Measurements from ENCODE around the gene AKAP6.
"Not testable (repeated sequence)": the region's sequence is repeated elsewhere in the genome, so short reads cannot be mapped to it uniquely, and the experiment has no call there.

AKAP6 gene

GRCh38 chr14:32379447-32379846, 50.3 kb downstream of the AKAP6 start:
- Histone ChIP-seq H3K36me3 (ENCODE audit: control insufficient read depth, insufficient read depth, low read length) (no peaks in the 10 kb centered on the region), H3K9me3 (ENCODE audit: control insufficient read depth, low read length) (no peaks in the 10 kb centered on the region), H3K27me3 (replicated peaks; ENCODE audit: control insufficient read depth, insufficient read depth, low read length, poor library complexity, severe bottlenecking) (no peaks in the 10 kb centered on the region), H3K4me1 (ENCODE audit: control insufficient read depth, insufficient read depth, low read length, poor library complexity, severe bottlenecking) (no peaks in the 10 kb centered on the region), H3K27ac (ENCODE audit: insufficient read depth, low read length, poor library complexity, severe bottlenecking) (no peak overlapping the region), H3K4me3 (ENCODE audit: insufficient read depth, low read depth, low read length, poor library complexity, severe bottlenecking) (no peak overlapping the region)
- DNase-seq: no peak

DNA sequence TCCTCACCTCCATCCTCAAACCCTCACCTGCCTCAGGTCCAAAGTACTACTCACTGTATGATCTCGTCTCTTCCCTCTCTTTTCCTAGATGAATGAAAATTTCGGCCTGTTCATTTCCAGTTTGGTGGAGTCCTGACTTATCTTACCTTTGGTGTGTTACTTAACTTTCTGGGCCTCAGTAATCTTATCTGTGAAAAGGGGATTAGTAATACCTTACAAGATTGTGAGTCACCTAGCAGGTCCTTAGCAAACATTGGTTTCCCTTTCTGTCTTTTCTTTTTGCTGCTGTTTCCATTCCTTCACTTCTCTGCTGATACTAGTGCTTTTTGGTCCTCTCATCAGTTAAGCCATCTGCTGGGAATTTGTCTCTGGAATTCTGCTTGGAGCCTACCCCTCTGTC, 52.8 kb downstream of the AKAP6 start:
- Histone ChIP-seq H3K4me1 (ENCODE audit: control insufficient read depth, insufficient read depth, low read length, poor library complexity, severe bottlenecking) (no peaks in the 10 kb centered on the region), H3K4me3 (ENCODE audit: insufficient read depth, low read depth, low read length, poor library complexity, severe bottlenecking) (no peak overlapping the region), H3K27ac (ENCODE audit: insufficient read depth, low read length, poor library complexity, severe bottlenecking) (no peak overlapping the region), H3K9me3 (ENCODE audit: control insufficient read depth, low read length) (no peaks in the 10 kb centered on the region), H3K36me3 (ENCODE audit: control insufficient read depth, insufficient read depth, low read length) (no peaks in the 10 kb centered on the region), H3K27me3 (replicated peaks; ENCODE audit: control insufficient read depth, insufficient read depth, low read length, poor library complexity, severe bottlenecking) (no peaks in the 10 kb centered on the region)
- DNase-seq: no peak

DNA sequence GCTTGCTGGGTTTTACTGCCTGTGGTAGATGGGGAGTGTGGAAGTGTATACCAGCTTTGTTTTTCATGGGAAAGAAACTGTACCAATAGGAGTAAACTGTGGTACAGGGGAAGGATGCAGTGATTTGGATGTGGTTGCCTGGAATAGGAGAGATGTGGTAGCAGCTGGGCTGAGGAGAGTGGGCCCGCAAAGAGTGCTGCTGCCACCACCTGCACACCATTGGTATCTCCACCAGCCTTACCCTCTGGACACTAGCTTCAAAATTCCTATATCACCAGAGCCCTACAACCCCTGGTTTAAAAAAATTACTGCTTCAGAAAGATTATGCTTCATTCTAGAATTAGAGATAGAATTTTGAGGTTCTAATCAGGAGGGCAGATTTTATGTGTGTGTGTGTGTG, 53.6 kb downstream of the AKAP6 start:
- H3K9me3 ChIP-seq (ENCODE audit: control insufficient read depth, low read length): no peaks in the 10 kb centered on the region
- no peak for DNase-seq
- H3K4me1 ChIP-seq (ENCODE audit: control insufficient read depth, insufficient read depth, low read length, poor library complexity, severe bottlenecking): no peaks in the 10 kb centered on the region
- no peaks in the 10 kb centered on the region for H3K36me3 ChIP-seq (ENCODE audit: control insufficient read depth, insufficient read depth, low read length)
- H3K27ac ChIP-seq (ENCODE audit: insufficient read depth, low read length, poor library complexity, severe bottlenecking): no peak overlapping the region
- no peak overlapping the region for H3K4me3 ChIP-seq (ENCODE audit: insufficient read depth, low read depth, low read length, poor library complexity, severe bottlenecking)
- no peaks in the 10 kb centered on the region for H3K27me3 ChIP-seq (replicated peaks; ENCODE audit: control insufficient read depth, insufficient read depth, low read length, poor library complexity, severe bottlenecking)

DNA sequence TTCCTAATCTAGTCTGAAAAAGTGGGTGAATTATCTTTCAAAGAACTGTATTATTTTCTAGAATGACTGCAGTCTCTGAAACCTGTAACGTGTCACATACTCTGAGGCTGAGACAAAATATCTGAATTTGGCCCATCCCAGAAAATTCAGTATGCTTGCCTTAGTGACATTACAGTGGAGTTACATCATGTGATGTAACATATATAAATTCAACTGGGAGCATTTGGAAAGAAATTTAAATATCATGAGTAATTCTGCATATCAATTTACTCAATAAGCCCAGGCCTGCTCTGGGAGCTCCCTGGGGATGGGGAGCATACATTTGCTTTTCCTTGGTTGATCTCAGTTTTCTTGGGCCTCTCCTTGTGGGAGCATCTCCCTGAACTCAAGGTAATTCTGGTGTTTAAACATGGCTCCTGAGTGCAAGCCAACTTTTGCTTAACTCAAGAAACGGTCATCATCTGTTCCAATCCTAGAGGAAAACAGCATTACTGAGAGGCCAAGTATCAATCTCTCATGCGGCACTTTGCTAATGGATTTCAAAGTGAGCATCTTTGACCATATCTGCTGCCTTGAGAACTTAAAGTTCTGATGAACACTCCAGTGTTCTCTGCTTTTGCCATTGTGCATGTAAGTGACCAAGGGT, 54.4 kb downstream of the AKAP6 start:
- DNase-seq: no peak
- no peaks in the 10 kb centered on the region for H3K27me3 ChIP-seq (replicated peaks; ENCODE audit: control insufficient read depth, insufficient read depth, low read length, poor library complexity, severe bottlenecking)
- H3K4me3 ChIP-seq (ENCODE audit: insufficient read depth, low read depth, low read length, poor library complexity, severe bottlenecking): no peak overlapping the region
- no peaks in the 10 kb centered on the region for H3K9me3 ChIP-seq (ENCODE audit: control insufficient read depth, low read length)
- no peaks in the 10 kb centered on the region for H3K36me3 ChIP-seq (ENCODE audit: control insufficient read depth, insufficient read depth, low read length)
- H3K4me1 ChIP-seq (ENCODE audit: control insufficient read depth, insufficient read depth, low read length, poor library complexity, severe bottlenecking): no peaks in the 10 kb centered on the region
- H3K27ac ChIP-seq (ENCODE audit: insufficient read depth, low read length, poor library complexity, severe bottlenecking): no peak overlapping the region

DNA sequence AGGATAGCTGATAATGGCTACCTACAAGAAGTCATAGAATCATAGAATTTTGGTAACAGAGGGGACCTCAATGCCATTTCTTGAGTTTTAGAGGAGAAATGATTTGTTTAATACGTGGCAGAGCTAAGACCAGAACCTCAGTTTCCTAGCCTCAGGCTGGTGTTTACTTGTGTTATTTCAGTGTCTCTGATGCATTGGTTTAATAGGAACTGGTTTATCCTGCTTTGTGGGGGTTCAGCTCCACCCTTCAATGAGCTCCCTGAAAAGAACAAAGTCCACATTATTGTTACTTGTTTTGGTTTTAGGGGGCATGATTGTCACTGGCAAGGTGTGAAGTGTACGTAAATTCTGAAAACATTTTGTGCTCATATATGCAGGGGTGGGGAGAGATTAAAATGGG, 55.4 kb downstream of the AKAP6 start:
- no peaks in the 10 kb centered on the region for H3K4me1 ChIP-seq (ENCODE audit: control insufficient read depth, insufficient read depth, low read length, poor library complexity, severe bottlenecking)
- no peak overlapping the region for H3K4me3 ChIP-seq (ENCODE audit: insufficient read depth, low read depth, low read length, poor library complexity, severe bottlenecking)
- H3K27ac ChIP-seq (ENCODE audit: insufficient read depth, low read length, poor library complexity, severe bottlenecking): no peak overlapping the region
- no peak for DNase-seq
- no peaks in the 10 kb centered on the region for H3K36me3 ChIP-seq (ENCODE audit: control insufficient read depth, insufficient read depth, low read length)
- no peaks in the 10 kb centered on the region for H3K27me3 ChIP-seq (replicated peaks; ENCODE audit: control insufficient read depth, insufficient read depth, low read length, poor library complexity, severe bottlenecking)
- H3K9me3 ChIP-seq (ENCODE audit: control insufficient read depth, low read length): no peaks in the 10 kb centered on the region

- not testable (repeated sequence) for DNase-seq; H3K4me3 ChIP-seq (ENCODE audit: insufficient read depth, low read depth, low read length, poor library complexity, severe bottlenecking)
These were observed 58.2 kb downstream of the AKAP6 start for GRCh38 chr14:32387295-32387694.

GRCh38 chr14:32393119-32393518, 64.0 kb downstream of the AKAP6 start:
- Histone ChIP-seq H3K4me3 (ENCODE audit: insufficient read depth, low read depth, low read length, poor library complexity, severe bottlenecking) (no peak overlapping the region), H3K9me3 (ENCODE audit: control insufficient read depth, low read length) (no peaks in the 10 kb centered on the region), H3K36me3 (ENCODE audit: control insufficient read depth, insufficient read depth, low read length) (no peaks in the 10 kb centered on the region), H3K27ac (ENCODE audit: insufficient read depth, low read length, poor library complexity, severe bottlenecking) (no peak overlapping the region), H3K4me1 (ENCODE audit: control insufficient read depth, insufficient read depth, low read length, poor library complexity, severe bottlenecking) (no peaks in the 10 kb centered on the region), H3K27me3 (replicated peaks; ENCODE audit: control insufficient read depth, insufficient read depth, low read length, poor library complexity, severe bottlenecking) (no peaks in the 10 kb centered on the region)
- DNase-seq: no peak

More at GRCh38 chr14:32387295-32387694, 58.2 kb downstream of the AKAP6 start:
- H3K4me1 ChIP-seq (ENCODE audit: control insufficient read depth, insufficient read depth, low read length, poor library complexity, severe bottlenecking); H3K27ac ChIP-seq (ENCODE audit: insufficient read depth, low read length, poor library complexity, severe bottlenecking); H3K36me3 ChIP-seq (ENCODE audit: control insufficient read depth, insufficient read depth, low read length); H3K27me3 ChIP-seq (replicated peaks; ENCODE audit: control insufficient read depth, insufficient read depth, low read length, poor library complexity, severe bottlenecking); H3K9me3 ChIP-seq (ENCODE audit: control insufficient read depth, low read length): not testable (repeated sequence)

DNA sequence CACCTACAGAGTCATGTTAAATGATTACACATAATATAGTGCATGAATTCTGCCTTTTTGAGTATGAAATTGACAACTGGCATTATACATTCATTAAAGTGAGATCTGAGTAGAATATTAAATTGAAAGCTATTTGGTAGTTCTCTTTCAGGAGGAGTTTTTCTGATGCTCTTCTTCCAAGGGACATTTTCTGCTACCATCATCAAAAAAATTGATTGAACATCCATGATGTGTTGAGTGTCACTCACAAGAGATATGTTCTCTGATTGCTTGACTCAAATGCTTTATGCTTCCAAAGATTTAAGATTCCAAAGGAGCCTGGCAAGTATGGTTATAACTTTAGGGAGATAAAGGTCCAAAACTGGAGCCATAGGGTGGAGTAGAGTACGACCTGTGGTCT, 64.9 kb downstream of the AKAP6 start:
- Histone ChIP-seq H3K4me3 (ENCODE audit: insufficient read depth, low read depth, low read length, poor library complexity, severe bottlenecking) (no peak overlapping the region), H3K9me3 (ENCODE audit: control insufficient read depth, low read length) (no peaks in the 10 kb centered on the region), H3K27me3 (replicated peaks; ENCODE audit: control insufficient read depth, insufficient read depth, low read length, poor library complexity, severe bottlenecking) (no peaks in the 10 kb centered on the region), H3K36me3 (ENCODE audit: control insufficient read depth, insufficient read depth, low read length) (no peaks in the 10 kb centered on the region), H3K27ac (ENCODE audit: insufficient read depth, low read length, poor library complexity, severe bottlenecking) (no peak overlapping the region), H3K4me1 (ENCODE audit: control insufficient read depth, insufficient read depth, low read length, poor library complexity, severe bottlenecking) (no peaks in the 10 kb centered on the region)
- DNase-seq: no peak

DNA sequence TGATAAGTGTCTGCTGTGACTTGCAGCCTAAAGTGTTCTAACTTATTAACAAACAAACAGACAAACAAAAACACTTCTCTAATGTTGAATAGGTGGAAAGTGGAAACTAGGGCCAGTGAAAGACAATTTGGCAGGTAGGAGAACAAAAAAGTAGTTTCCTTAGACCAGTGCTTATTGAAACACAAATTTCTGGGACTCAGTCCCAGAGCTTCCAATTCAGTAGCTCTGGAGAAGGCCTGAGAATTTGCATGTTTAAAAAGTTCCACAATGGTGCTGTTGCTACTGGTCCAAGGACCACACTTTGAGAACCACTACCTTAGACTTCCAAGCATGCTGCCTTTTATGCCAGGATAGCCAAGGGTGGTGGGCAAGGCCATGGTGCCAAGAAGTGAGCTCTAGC, 67.8 kb downstream of the AKAP6 start:
- no peaks in the 10 kb centered on the region for H3K36me3 ChIP-seq (ENCODE audit: control insufficient read depth, insufficient read depth, low read length)
- H3K4me1 ChIP-seq (ENCODE audit: control insufficient read depth, insufficient read depth, low read length, poor library complexity, severe bottlenecking): no peaks in the 10 kb centered on the region
- DNase-seq: no peak
- H3K4me3 ChIP-seq (ENCODE audit: insufficient read depth, low read depth, low read length, poor library complexity, severe bottlenecking): no peak overlapping the region
- no peaks in the 10 kb centered on the region for H3K9me3 ChIP-seq (ENCODE audit: control insufficient read depth, low read length)
- H3K27me3 ChIP-seq (replicated peaks; ENCODE audit: control insufficient read depth, insufficient read depth, low read length, poor library complexity, severe bottlenecking): no peaks in the 10 kb centered on the region
- no peak overlapping the region for H3K27ac ChIP-seq (ENCODE audit: insufficient read depth, low read length, poor library complexity, severe bottlenecking)

DNA sequence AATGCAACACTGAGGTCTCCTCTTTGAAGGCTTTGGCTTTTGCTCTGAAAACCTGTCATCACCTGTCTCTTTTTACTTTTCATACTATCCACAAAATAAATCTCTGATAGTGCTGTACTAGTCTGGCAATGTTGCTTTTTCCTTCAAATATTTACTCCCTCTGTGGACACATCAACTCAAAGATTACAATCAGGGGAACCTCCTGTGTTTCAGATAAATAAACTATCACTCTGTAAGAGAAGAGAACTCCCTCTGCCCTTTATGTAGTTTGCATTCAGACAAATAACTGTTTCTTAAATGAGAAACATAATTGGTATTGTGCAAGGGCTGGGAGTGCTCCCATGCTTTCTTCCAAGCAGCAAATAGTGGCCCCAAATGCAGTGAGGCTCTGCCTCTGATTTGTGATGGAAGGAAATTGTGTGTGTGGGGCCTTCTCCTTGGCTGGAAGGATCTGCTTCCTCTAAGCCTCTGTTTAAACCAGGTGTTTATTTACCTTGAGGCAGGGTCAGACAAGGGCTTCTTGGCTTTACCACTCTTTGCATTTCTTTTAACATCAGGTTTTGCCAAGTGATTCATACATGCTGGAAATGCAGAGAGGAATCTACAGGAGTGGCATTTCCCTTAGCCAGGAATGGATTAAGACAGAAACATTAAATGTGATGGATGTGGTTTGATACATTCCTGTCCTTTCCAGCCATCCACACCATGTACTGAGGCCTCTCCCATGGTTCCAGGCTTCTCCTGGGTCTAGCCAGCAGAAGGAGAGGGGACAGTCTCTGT, 69.0 kb downstream of the AKAP6 start:
- DNase-seq: no peak
- H3K4me3 ChIP-seq (ENCODE audit: insufficient read depth, low read depth, low read length, poor library complexity, severe bottlenecking): no peak overlapping the region
- no peaks in the 10 kb centered on the region for H3K27me3 ChIP-seq (replicated peaks; ENCODE audit: control insufficient read depth, insufficient read depth, low read length, poor library complexity, severe bottlenecking)
- no peaks in the 10 kb centered on the region for H3K9me3 ChIP-seq (ENCODE audit: control insufficient read depth, low read length)
- H3K36me3 ChIP-seq (ENCODE audit: control insufficient read depth, insufficient read depth, low read length): no peaks in the 10 kb centered on the region
- no peaks in the 10 kb centered on the region for H3K4me1 ChIP-seq (ENCODE audit: control insufficient read depth, insufficient read depth, low read length, poor library complexity, severe bottlenecking)
- no peak overlapping the region for H3K27ac ChIP-seq (ENCODE audit: insufficient read depth, low read length, poor library complexity, severe bottlenecking)

Data from effector memory CD4-positive, alpha-beta T cell (primary cell).